Uterus (tissue), 4 donors: ENCODE results near the gene ZNF618. TPM values are rescaled to one million over a fixed set of nuclear protein-coding genes. Genes with fewer than 3 reads are reported as not detected.

ENCODE experiments used
- DNase-seq, 2 donors: peaks; one replicate each; pipeline ENCODE4 v3.0.0-alpha.2; 2019 to 2020
- H3K27ac ChIP-seq, 2 donors: fragments of 200-600 bp; sonication (generic); 1 replicate in 1 of 2; 2 replicates in 1 of 2; pipeline ENCODE4 v1.5.1; 2016 to 2018
- H3K27me3 ChIP-seq, 2 donors: fragments of 200-600 bp; sonication (generic); one replicate each; pipeline ENCODE4 v1.5.1; 2018 to 2019; ENCODE audit warnings: control low read depth in 1 of 2
- H3K36me3 ChIP-seq, 2 donors: fragments of 200-600 bp; sonication (generic); one replicate each; pipeline ENCODE4 v1.5.1; 2019; ENCODE audit warnings: control low read depth in 1 of 2
- H3K4me1 ChIP-seq, 2 donors: fragments of 200-600 bp; sonication (generic); one replicate each; pipeline ENCODE4 v1.5.1; 2018 to 2019; ENCODE audit warnings: control low read depth in 1 of 2
- H3K4me3 ChIP-seq, 2 donors: fragments of 200-600 bp; sonication (generic); 1 replicate in 1 of 2; 2 replicates in 1 of 2; pipeline ENCODE4 v1.5.1; 2018 to 2019; ENCODE audit warnings: mild to moderate bottlenecking in 1 of 2
- H3K9me3 ChIP-seq, 2 donors: fragments of 200-600 bp; sonication (generic); one replicate each; pipeline ENCODE4 v1.5.1; 2019; ENCODE audit warnings: control low read depth in 1 of 2
- POLR2A ChIP-seq, 2 donors: fragments of 450-650 bp; IDR thresholded peaks; one replicate each; pipeline ENCODE4 v1.6.1; 2016; ENCODE audit warnings: antibody characterized with exemption in 2 of 2, mild to moderate bottlenecking in 1 of 2, moderate library complexity in 1 of 2
- intact Hi-C: fragments of 100-400 bp; cut with DNase I; formaldehyde crosslinking; loops from one replicate; pipeline ENCODE4 v1.15.1; 2023; ENCODE audit warnings: low total_unique reads
- total RNA-seq, 4 donors: library from RNA; depleted of rRNA in 3 of 4; stranded (reverse); fragments of >200 nt in 3 of 4; gene quantifications; one replicate each; pipeline versions ENCODE4 v1.1.0 to v1.2.4, GENCODE V29; 2014 to 2023
- TF ChIP-seq, protein P1 (sequence below), 4 experiments: fragments of 200-600 bp in 2 of 4; fragments of 450-650 bp in 2 of 4; sonication (generic) in 2 of 4; IDR thresholded peaks; one replicate each; pipeline ENCODE4 v1.5.1; 2016 to 2019; ENCODE audit warnings: antibody characterized with exemption in 4 of 4, mild to moderate bottlenecking in 2 of 4, moderate library complexity in 1 of 4
- donor health status: DM: yes; HTN: yes; CAD: no.

The ZNF618 gene
- total RNA-seq, 4 donors from 2014 or later = 3.8 to 24.2 (median 12.3) TPM

DNA sequence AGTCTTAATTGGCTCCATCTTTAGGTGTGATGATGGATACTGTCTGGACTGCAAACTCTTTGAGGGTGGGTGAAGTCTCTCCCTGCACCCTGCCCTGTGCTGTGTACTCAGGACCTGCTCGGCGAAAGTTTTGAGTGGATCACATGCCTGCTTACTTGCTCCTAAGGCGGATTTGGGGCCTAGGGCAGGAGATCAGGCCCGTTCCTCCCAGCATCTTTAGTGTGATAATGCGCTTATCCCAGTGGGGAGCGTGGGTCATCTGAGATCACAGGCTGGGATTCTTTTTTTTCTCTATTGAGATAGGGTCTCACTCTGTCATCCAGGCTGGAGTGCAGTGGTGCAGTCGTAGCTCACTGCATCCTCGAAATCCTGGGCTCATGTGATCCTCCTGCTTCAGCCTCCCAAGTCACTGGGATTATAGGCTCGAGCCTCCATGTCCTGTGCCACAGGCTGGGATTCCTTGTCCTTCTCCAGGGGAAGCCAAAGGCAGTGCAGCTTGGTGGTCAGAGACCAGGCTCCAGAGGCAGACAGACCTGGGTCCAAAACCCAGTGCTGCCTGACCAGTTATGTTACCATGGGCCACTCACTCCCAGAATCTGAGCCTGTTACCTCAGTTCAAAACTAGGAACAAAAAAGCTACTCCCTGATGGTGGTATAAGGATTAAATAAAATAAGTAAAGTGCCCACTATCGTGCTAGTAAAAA lies 59.7 kb downstream of the ZNF618 start:
- intact Hi-C loops = no loop called here
- H3K4me3 ChIP-seq = no peak overlapping the region
- H3K27ac ChIP-seq = no peak overlapping the region
- no peak for DNase-seq
- no peaks in the 10 kb centered on the region for H3K9me3 ChIP-seq
- no peak for TF ChIP-seq POLR2A (IDR thresholded peaks at IDR 0.05)
- TF ChIP-seq, protein P1, sequence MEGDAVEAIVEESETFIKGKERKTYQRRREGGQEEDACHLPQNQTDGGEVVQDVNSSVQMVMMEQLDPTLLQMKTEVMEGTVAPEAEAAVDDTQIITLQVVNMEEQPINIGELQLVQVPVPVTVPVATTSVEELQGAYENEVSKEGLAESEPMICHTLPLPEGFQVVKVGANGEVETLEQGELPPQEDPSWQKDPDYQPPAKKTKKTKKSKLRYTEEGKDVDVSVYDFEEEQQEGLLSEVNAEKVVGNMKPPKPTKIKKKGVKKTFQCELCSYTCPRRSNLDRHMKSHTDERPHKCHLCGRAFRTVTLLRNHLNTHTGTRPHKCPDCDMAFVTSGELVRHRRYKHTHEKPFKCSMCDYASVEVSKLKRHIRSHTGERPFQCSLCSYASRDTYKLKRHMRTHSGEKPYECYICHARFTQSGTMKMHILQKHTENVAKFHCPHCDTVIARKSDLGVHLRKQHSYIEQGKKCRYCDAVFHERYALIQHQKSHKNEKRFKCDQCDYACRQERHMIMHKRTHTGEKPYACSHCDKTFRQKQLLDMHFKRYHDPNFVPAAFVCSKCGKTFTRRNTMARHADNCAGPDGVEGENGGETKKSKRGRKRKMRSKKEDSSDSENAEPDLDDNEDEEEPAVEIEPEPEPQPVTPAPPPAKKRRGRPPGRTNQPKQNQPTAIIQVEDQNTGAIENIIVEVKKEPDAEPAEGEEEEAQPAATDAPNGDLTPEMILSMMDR (IDR thresholded peaks at IDR 0.05) = no peak
- no peaks in the 10 kb centered on the region for H3K36me3 ChIP-seq
- no peaks in the 10 kb centered on the region for H3K27me3 ChIP-seq
- no peaks in the 10 kb centered on the region for H3K4me1 ChIP-seq

DNA sequence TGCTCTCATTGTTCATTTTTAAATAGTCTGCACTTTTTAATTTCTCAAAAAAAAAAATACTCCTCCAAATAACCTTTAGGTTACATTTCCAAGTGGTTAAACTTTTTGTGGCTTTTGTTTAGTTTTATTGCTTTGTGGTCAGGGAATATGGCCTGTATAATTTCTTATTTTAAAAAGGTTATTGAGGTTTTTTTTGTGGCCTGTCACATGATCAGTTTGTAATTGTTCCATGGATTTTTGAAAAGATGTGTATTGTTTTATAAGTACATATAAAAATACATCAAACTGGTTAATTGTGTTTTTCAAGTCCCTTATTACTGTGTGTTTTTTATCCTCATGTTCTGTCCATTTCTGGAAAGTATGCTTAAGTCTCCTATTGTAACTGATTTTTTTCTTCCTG lies 64.0 kb downstream of the ZNF618 start:
- no peak overlapping the region for H3K4me3 ChIP-seq
- intact Hi-C loops = no loop called here

DNA sequence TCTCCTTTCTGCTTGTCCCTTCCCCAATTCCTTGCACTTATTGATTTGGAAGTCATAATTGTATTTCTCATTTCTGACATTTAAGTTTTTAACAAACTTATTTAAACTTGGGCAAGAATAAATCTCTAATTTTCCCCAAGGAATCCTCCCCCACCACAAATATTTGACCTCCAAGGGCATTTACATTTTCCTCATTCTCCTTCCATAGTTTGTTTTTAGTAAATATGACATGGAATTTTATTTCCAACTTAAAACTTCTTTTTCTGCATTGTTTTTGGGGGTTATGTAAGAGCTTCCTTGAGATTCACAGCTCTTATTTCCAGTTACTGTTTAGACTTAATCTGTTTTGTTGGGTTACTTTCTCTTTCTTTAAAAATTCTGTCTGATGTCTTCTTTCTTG lies 64.9 kb downstream of the ZNF618 start:
- no peaks in the 10 kb centered on the region for H3K4me1 ChIP-seq
- no peak for DNase-seq
- intact Hi-C loops = no loop called here
- H3K4me3 ChIP-seq = no peak overlapping the region
- TF ChIP-seq POLR2A (IDR thresholded peaks at IDR 0.05) = no peak
- TF ChIP-seq, protein P1 (IDR thresholded peaks at IDR 0.05) = no peak
- no peaks in the 10 kb centered on the region for H3K36me3 ChIP-seq
- H3K9me3 ChIP-seq = no peaks in the 10 kb centered on the region
- no peak overlapping the region for H3K27ac ChIP-seq
- H3K27me3 ChIP-seq = no peaks in the 10 kb centered on the region

More for the DNA sequence above, 64.0 kb downstream of the ZNF618 start:
- H3K27ac ChIP-seq = no peak overlapping the region
- no peaks in the 10 kb centered on the region for H3K9me3 ChIP-seq
- no peaks in the 10 kb centered on the region for H3K36me3 ChIP-seq
- no peak for DNase-seq
- H3K27me3 ChIP-seq = no peaks in the 10 kb centered on the region
- no peaks in the 10 kb centered on the region for H3K4me1 ChIP-seq
- TF ChIP-seq, protein P1 (IDR thresholded peaks at IDR 0.05) = no peak
- TF ChIP-seq POLR2A (IDR thresholded peaks at IDR 0.05) = no peak

DNA sequence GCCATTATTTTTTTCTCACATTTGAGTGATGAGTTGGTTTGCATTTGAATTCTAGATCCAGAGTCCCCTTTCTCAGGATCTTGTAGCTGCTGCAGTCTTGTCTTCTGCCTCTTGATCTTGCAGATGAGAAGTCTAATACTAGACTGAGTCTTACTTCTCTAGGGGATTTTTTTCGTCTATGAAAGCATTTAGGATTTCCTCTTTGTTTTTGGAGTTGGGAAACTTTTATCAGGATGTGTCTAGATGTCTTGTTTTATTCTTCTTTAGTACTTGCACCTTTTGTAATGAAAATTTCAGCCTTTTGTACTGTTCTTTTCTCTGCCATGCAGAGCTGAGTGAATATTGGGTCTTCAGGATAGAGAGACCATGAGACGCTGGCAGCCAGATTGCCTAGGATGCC lies 65.4 kb downstream of the ZNF618 start:
- TF ChIP-seq, protein P1 (IDR thresholded peaks at IDR 0.05) = no peak
- TF ChIP-seq POLR2A (IDR thresholded peaks at IDR 0.05) = no peak
- H3K9me3 ChIP-seq = no peaks in the 10 kb centered on the region
- H3K36me3 ChIP-seq = no peaks in the 10 kb centered on the region
- H3K27ac ChIP-seq = no peak overlapping the region
- H3K27me3 ChIP-seq = no peaks in the 10 kb centered on the region
- DNase-seq = no peak
- H3K4me1 ChIP-seq = no peaks in the 10 kb centered on the region
- no peak overlapping the region for H3K4me3 ChIP-seq
- intact Hi-C loops = no loop called here

DNA sequence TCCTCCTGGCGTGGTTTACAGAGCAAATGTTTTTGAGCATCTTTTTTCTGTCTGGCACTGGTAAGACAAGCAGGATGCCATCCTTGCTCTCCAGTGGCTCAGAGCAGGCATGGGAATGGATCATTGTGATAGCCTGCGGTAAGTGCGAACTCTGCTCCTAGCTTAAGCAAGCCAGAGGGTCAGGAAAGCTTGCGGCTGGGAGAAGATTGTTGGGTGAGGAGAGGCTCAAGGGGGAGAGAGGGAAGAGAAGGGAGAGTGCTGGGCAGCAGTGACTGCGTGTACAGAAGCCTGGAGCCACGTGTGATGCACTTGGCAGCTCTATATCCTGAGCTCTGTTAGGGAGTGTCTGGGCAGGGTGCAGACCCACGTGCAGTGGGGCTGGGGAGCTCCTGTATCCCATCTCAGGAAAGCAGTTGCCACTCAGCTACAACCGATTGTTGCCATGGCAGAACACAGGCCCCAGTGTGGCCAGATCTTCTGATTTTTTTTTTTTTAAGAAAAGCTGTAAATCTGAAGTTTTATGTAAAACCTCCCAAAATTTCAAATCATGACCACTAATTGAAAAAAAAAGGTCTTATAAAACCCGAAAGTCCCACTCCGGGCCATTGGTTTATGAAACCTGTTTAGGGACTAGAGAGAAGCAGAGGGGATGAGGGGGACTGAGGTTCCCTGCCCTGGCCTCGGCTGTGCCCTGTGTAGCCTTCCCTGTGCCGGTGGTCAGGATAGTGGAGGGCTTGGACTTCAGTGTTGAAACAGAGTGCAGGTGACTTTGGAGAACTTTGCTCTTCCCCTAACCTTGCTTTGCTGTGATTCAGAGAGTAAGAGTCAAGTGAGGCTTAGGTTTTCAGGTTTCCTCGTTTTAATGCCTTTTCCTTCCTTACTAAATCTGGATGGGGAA lies 67.3 kb downstream of the ZNF618 start:
- intact Hi-C loops = no loop called here
- H3K27ac ChIP-seq = no peak overlapping the region
- H3K4me3 ChIP-seq = no peak overlapping the region
- no peaks in the 10 kb centered on the region for H3K9me3 ChIP-seq
- TF ChIP-seq, protein P1 (IDR thresholded peaks at IDR 0.05) = no peak
- no peaks in the 10 kb centered on the region for H3K4me1 ChIP-seq
- H3K36me3 ChIP-seq = no peaks in the 10 kb centered on the region
- no peak for DNase-seq
- H3K27me3 ChIP-seq = no peaks in the 10 kb centered on the region
